ENCODE data around the gene OR4C11.

The OR4C11 gene, protein sequence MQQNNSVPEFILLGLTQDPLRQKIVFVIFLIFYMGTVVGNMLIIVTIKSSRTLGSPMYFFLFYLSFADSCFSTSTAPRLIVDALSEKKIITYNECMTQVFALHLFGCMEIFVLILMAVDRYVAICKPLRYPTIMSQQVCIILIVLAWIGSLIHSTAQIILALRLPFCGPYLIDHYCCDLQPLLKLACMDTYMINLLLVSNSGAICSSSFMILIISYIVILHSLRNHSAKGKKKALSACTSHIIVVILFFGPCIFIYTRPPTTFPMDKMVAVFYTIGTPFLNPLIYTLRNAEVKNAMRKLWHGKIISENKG

DNA sequence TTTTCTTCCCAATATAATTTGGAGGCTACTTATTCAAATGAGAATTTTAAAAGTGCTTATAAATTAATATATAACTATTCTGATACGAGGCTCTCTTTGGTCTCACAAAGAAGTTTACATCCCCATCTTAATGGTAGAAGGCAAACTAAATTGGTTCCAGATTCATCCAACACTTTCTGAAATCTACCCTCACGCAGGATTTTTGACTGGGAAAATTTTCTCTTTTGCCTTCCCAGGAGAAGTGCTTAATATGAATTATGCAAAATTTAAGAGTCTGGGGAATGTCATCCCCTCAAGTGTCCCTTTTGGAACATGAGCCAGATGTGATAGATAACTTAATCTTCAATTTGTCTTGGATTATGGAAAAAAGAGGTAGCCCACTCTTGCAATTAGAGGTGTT, at the start of gene OR4C11:
Gene OR4C11 (minus strand): TSS at position 101 of the 400 bp plus-strand sequence. CDS start 3,272 bp downstream, outside the sequence.
- ATAC-seq (ENCODE audit: low read depth) (no peak), DNase-seq (ENCODE audit: low spot score) (no peak)
- H3K4me1 ChIP-seq (ENCODE audit: insufficient read depth, poor library complexity, severe bottlenecking): no peaks in the 10 kb centered on the region
- no peaks in the 10 kb centered on the region for H3K27me3 ChIP-seq (ENCODE audit: insufficient read depth, poor library complexity, severe bottlenecking)
- no peak within 1 kb of the TSS for H3K4me3 ChIP-seq (ENCODE audit: severe bottlenecking)
- H3K27ac ChIP-seq (ENCODE audit: poor library complexity, severe bottlenecking): no peak within 1 kb of the TSS
- no peaks in the 10 kb centered on the region for H3K9me3 ChIP-seq (ENCODE audit: severe bottlenecking)
- TF ChIP-seq, protein P1, sequence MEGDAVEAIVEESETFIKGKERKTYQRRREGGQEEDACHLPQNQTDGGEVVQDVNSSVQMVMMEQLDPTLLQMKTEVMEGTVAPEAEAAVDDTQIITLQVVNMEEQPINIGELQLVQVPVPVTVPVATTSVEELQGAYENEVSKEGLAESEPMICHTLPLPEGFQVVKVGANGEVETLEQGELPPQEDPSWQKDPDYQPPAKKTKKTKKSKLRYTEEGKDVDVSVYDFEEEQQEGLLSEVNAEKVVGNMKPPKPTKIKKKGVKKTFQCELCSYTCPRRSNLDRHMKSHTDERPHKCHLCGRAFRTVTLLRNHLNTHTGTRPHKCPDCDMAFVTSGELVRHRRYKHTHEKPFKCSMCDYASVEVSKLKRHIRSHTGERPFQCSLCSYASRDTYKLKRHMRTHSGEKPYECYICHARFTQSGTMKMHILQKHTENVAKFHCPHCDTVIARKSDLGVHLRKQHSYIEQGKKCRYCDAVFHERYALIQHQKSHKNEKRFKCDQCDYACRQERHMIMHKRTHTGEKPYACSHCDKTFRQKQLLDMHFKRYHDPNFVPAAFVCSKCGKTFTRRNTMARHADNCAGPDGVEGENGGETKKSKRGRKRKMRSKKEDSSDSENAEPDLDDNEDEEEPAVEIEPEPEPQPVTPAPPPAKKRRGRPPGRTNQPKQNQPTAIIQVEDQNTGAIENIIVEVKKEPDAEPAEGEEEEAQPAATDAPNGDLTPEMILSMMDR (IDR thresholded peaks at IDR 0.05; ENCODE audit: poor library complexity, severe bottlenecking): no peak
- H3K36me3 ChIP-seq (ENCODE audit: low read depth): no peaks in the 10 kb centered on the region

DNA sequence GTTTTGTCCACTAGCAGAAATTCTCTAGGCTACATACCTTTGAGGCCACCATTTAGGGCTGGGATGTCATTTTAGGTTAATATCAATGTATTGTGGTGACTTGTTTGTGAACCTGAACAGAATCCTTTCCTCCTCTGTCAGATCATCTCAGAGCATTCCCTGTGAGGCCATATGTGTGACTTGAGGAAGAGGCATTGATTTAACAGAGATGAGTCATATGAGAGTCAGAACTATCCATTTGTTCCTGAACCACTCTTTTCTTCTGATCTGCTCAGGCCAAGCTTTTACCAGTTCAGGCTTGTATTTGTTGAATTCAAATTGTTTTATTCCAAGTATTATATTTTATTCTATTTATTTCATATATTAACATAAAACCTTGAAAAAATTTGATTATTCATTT, 47.7 kb upstream of the OR4C11 start:
- TF ChIP-seq, protein P1 (IDR thresholded peaks at IDR 0.05; ENCODE audit: poor library complexity, severe bottlenecking): no peak

DNA sequence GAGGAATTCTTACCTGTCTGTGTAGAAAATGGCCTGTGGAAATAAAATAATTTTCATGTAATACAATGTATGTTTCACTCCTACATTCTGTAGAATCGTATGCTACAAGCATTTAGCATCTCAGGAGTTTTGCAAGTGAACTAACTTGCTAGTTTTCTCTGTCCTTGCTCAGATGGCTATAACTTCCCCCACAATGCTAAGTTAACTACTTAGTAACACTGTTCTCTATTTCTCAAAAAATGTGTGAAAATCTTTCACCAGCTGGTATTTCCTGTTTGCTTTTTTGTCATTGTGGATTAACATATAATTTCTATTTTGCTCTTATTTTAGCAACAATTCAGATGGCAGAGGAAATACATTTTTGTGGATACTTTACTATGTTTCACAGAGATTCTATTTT, 45.1 kb upstream of the OR4C11 start:
- H3K9me3 ChIP-seq (ENCODE audit: severe bottlenecking): no peaks in the 10 kb centered on the region
- no peaks in the 10 kb centered on the region for H3K4me1 ChIP-seq (ENCODE audit: insufficient read depth, poor library complexity, severe bottlenecking)
- no peaks in the 10 kb centered on the region for H3K27me3 ChIP-seq (ENCODE audit: insufficient read depth, poor library complexity, severe bottlenecking)
- H3K4me3 ChIP-seq (ENCODE audit: severe bottlenecking): no peak overlapping the region
- no peak for DNase-seq (ENCODE audit: low spot score)
- no peak overlapping the region for H3K27ac ChIP-seq (ENCODE audit: poor library complexity, severe bottlenecking)
- no peaks in the 10 kb centered on the region for H3K36me3 ChIP-seq (ENCODE audit: low read depth)
- TF ChIP-seq, protein P1 (IDR thresholded peaks at IDR 0.05; ENCODE audit: poor library complexity, severe bottlenecking): no peak
- ATAC-seq (ENCODE audit: low read depth): no peak

More for the DNA sequence above, 47.7 kb upstream of the OR4C11 start:
- Histone ChIP-seq H3K9me3 (ENCODE audit: severe bottlenecking) (no peaks in the 10 kb centered on the region), H3K27ac (ENCODE audit: poor library complexity, severe bottlenecking) (no peak overlapping the region), H3K4me3 (ENCODE audit: severe bottlenecking) (no peak overlapping the region), H3K4me1 (ENCODE audit: insufficient read depth, poor library complexity, severe bottlenecking) (no peaks in the 10 kb centered on the region), H3K27me3 (ENCODE audit: insufficient read depth, poor library complexity, severe bottlenecking) (no peaks in the 10 kb centered on the region), H3K36me3 (ENCODE audit: low read depth) (no peaks in the 10 kb centered on the region)
- no peak for DNase-seq (ENCODE audit: low spot score)
- no peak for ATAC-seq (ENCODE audit: low read depth)

DNA sequence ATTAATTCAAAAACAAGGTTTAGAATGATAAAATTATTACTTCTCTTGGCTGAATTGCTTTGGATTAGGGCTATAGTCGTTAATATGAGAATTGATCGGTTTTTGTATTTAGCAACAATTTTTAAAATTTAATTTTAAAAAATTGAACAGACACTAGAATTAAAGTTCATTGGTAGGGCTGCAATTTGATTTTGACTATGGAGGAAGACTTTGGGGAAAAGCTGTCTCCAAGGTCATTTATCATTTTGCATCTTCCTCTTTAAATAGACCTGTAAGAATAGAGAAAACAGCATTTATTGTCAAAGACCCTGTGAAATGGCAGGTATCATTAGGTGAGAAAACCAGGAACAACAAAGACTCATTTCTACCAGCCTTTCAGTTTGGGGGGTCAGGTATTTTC, 40.6 kb upstream of the OR4C11 start, which contains the start of gene OR4S2:
Gene OR4S2 (plus strand): TSS at position 301 of the 400 bp plus-strand sequence. CDS start 2,577 bp downstream, outside the sequence.
- no peak for ATAC-seq (ENCODE audit: low read depth)
- no peaks in the 10 kb centered on the region for H3K9me3 ChIP-seq (ENCODE audit: severe bottlenecking)
- no peak within 1 kb of the TSS for H3K4me3 ChIP-seq (ENCODE audit: severe bottlenecking)
- H3K27ac ChIP-seq (ENCODE audit: poor library complexity, severe bottlenecking): no peak within 1 kb of the TSS
- DNase-seq (ENCODE audit: low spot score): no peak
- no peaks in the 10 kb centered on the region for H3K36me3 ChIP-seq (ENCODE audit: low read depth)
- no peaks in the 10 kb centered on the region for H3K4me1 ChIP-seq (ENCODE audit: insufficient read depth, poor library complexity, severe bottlenecking)
- TF ChIP-seq, protein P1 (IDR thresholded peaks at IDR 0.05; ENCODE audit: poor library complexity, severe bottlenecking): no peak
- H3K27me3 ChIP-seq (ENCODE audit: insufficient read depth, poor library complexity, severe bottlenecking): no peaks in the 10 kb centered on the region

DNA sequence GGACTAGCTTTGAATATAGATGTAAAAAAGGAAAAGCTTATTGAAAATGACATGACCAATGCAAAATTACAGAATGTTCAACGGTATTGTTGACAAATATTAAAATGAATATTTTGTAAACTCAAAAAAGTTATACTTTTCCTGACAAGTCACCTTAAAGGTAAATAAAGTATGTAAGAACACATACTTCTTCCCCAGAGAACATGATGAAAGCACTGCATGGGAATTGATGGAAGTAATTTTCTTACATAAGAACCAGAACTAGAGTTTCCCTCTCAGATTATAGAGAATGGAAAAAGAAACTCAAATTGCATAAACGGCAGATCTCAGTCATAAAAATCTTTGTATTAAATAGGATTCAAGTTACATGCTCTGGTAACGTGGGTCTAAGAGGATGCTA, 27.4 kb upstream of the OR4C11 start, which contains the start of gene OR4P4:
Gene OR4P4 (plus strand): TSS at position 301 of the 400 bp plus-strand sequence.
- Histone ChIP-seq H3K4me3 (ENCODE audit: severe bottlenecking) (no peak within 1 kb of the TSS), H3K36me3 (ENCODE audit: low read depth) (no peaks in the 10 kb centered on the region), H3K27me3 (ENCODE audit: insufficient read depth, poor library complexity, severe bottlenecking) (no peaks in the 10 kb centered on the region), H3K4me1 (ENCODE audit: insufficient read depth, poor library complexity, severe bottlenecking) (no peaks in the 10 kb centered on the region), H3K27ac (ENCODE audit: poor library complexity, severe bottlenecking) (no peak within 1 kb of the TSS), H3K9me3 (ENCODE audit: severe bottlenecking) (no peaks in the 10 kb centered on the region)
- TF ChIP-seq, protein P1 (IDR thresholded peaks at IDR 0.05; ENCODE audit: poor library complexity, severe bottlenecking): no peak
- DNase-seq (ENCODE audit: low spot score): no peak
- no peak for ATAC-seq (ENCODE audit: low read depth)
